SKM-1 (cell line): ENCODE results near the gene AATF.

ENCODE experiments used
- DNase-seq: peaks from one replicate; lab custom pipeline; 2025; ENCODE audit not compliant: unreplicated experiment; lab: John Stamatoyannopoulos, UW

AATF gene

GRCh38 chr17:36940313-36941264, 8.2 kb upstream of the AATF start:
- no peak for DNase-seq

DNA sequence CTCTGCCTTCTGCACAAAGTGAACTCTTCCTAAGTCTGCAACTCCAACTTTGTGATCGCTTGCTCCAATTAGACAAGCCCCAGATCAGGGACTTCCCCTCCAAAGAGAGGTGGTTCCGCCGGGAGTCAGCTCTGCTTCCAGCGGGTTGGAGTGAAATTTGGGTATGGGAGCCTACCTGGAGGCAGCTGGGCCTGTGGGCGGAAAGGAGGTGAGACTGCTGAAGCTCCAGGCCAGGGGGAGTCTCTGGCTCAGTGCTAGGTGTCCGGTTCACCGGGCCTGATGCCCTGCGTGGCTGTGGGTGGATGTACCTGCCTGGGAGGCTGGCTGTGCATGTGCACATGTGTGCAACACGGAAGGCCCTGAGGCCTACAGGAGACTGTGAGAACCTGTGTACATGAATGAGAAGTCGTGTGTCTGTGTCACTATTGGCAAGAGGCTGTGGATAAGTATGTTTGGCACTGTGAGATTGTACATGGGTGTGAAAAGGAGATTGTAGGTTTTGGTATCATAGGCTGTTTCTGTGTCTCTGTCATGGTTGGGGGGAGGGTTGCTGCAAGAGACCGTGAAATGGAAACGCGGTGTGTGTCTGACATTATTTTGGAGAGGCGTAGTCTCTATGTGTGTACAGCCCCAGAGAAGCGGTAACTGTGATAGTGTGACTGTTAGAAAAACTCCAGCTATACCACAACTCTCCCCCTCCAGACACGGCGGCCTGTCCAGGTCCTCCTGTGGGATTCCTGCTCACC, 7.3 kb upstream of the AATF start:
- DNase-seq, result no peak

DNA sequence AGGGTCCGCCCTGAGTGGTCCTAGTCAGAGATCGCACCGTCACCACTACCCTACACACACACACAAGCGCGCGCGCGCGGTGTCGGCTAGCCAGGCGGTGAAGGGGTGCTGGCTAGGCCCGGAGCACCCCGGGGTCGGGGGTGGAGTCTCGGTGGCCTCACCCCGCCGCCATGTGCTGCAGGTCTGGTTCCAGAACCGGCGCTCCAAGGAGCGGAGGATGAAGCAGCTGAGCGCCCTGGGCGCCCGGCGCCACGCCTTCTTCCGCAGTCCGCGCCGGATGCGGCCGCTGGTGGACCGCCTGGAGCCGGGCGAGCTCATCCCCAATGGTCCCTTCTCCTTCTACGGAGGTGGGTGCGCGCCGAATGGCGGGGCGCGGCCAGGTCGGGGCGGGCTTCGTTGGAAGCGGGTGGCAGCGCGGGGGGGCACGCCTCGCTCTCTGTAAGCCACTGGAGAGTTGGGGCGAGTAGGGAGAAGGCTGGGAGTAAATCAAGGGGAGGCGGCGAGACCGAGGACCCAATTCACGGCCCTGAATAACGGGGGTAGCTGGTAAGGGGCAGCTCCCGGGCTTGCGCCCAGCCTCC, 6.6 kb upstream of the AATF start:
- no peak for DNase-seq

GRCh38 chr17:36942631-36943125, 6.1 kb upstream of the AATF start:
- DNase-seq, result no peak

DNA sequence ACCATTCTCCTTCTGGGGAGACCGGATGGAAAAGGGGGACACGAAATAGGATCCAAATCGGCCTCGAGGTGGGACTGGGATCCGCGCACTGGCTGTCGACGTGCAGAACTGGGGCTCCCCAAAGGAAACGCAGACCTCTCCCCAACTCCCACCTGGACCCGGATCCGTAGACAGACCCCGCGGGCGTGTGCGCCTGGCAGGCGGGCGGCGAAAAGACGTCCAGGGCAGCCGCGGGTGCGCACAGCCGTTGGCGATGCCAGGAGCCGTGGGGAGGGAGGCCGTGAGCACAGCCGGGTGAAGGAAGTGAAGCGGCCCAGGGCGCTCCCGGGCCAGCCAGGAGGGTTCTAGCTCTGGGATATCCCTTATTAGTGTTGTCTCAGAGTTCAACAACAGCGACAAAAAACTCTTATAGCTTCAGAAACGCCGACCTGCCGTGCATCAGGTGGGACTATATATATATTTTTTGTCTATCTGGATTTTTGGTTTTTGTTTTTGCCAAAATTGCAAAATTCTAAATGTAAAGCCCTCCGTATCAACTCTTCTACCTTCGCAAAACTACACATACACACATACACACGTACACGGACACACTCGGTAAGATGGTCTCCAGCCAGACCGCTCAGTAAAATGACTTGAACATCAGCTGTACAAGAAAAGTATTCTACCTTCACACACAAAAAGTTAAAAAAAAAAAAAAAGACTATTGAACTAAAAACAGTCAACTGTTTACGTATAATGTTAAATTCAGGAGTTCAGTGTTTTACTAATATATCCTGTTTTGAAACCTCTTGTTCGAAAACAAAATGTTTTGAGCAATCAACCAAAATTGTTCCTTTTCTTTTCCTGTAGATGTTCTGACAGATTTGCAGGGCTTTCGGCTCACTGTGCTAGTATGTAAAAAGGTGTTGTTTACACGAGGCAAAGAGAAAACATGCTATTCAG, 5.2 kb upstream of the AATF start:
- no peak for DNase-seq

- DNase-seq, result no peak
Measured at GRCh38 chr17:36944553-36944952, 4.2 kb upstream of the AATF start.

DNA sequence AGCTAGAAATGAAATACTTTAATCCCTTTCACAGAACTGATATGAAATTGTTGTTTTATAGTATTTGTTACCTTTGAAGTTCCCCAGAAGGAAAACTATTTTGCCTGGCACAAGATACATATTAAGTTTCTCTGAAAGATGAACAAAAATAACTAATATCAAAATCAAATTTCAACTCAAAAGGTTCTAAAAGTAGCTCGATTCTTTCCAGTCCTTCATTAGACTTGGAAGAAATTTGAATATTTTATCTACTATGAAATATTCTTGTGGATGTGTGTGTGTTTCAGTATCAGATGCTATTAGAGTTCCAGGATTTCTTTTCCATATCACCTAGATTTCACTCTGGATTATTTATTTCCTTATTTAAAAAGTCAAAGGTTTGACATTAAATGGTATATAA, 3.6 kb upstream of the AATF start:
- DNase-seq, result no peak

DNA sequence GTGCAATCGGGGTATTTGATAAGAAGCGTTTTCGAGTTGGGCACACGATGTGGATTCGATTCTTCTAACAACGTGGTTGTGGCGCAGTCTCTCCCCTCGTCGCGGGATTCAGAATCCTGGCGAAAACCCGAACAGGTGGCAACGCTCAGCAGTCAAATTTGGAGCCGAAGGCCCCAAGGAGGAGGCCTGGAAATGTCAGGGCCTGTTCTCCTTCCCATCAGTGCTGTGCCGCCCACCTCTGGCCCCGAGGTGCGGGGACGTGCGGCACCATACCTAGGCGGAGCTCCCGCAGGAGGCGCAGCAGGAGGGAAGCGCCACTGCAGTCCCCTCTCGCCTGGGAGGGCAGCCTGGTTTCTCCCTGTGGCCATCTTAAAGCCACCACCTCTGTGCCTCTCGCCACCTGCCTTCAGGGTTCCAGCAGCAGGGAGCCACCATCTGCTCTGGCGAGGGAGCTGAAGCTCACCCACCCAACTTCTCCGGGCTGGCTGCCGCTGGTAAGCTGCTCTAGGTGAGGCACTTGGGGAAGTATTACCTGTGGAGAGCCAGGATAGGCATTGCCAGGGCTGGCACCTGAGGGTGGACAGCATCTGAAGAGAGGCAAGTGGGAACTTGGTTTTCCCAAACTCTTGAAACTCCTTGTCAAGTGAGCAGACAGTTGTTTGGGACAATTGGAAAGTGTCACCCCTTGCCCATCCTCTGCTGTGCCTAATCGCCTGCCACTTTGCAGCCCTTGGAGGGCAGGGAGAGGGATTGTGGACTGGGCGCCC, 2.6 kb upstream of the AATF start:
- DNase-seq, result no peak

GRCh38 chr17:36946726-36947091, 2.0 kb upstream of the AATF start:
- DNase-seq, result no peak

GRCh38 chr17:36947922-36948716, 635 bp upstream of the AATF start:
- no peak for DNase-seq

- no peak for DNase-seq
Measured at GRCh38 chr17:36949461-36949927, 740 bp downstream of the AATF start.

GRCh38 chr17:36950027-36950426, 1.3 kb downstream of the AATF start:
- no peak for DNase-seq

DNA sequence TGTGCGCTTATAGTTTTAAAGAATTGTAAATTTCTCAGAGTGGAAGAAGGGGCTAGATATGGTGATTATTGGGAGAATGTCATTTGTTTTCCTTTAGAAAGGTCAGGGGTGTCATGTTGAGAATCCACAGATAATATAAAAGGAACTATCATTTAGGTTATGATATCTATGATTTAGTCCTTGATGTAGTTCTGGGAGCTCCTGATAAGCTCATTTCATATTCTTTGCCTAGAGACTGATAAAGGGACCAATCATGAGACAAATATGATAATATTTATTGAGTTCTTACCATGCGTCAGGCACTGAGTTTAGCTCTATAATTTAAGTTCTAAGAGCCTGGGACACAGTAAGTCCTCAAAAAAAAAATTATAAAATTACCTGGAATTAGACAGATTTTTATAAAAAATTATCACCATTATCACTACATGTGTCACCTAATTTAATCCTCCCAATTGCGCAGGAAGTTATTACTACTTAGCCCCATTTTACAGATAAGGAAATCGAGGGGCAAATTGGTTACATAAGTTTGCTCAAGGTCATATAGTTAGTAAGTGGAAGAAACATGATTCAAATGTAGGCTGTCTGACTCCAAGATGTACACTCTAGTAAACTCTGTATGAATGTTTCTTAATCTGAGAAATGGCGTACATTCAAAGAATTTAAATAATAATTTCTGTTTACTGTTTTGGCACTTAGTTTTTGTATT, 2.5 kb downstream of the AATF start:
- DNase-seq, result no peak

GRCh38 chr17:36971508-36971907, 22.8 kb downstream of the AATF start:
- no peak for DNase-seq

DNA sequence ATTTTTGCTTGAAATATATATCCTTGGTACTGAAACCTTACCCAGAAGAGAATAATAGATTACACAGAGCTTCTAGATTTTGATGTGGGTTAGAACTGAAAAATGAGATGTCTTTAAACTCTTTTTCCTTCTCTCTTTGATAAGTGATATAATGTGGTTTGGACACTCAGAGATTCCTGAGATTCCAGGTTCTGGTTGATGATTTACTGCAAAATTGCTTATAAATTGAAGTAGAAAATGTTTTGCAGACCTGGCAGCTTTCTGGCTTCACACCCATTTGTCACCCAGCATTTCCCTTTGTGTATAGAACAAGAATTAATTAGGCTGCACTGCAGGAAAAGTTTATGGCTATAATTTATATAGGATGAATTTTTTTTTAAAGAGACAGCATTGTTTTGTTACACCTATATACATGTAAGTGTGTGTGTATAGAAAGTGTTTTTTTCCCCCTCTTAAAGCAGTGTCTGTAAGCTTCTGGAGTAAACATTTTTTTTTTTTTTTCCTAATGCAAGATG, 23.5 kb downstream of the AATF start:
- DNase-seq, result no peak

GRCh38 chr17:36972905-36973304, 24.2 kb downstream of the AATF start:
- no peak for DNase-seq

DNA sequence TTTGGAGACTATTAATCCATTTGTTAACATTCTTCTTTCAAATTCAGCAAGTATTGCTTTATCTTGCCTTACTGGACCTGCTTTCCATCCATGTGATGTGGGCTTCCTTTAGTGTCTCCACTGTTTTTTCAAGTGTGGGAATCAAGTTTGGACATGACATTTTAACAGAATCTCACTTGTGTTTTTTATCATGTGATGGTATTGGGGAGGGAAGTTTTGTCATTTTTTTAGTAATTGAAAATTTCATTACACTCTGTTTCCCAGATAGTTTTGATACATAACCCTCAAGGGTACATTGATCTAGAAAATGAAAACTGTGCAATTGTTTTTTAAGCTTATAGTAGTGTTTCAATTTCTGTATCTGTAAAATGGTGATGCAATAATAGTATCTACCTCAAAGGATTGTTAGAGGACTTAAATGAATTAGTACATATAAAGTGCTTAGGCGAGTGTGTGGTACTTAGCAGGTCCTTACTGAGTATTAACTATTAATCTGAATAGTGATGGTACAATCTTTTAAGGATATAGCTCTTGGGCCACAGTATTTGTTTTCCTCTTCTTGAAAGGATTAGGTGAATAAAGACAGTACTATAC, 27.3 kb downstream of the AATF start:
- DNase-seq, result no peak

- DNase-seq, result no peak
Measured at GRCh38 chr17:36977066-36977465, 28.3 kb downstream of the AATF start.
